HG03135 (cell line): Measurements from ENCODE around the gene ZMYND10.
"Not testable (repeated sequence)": the region's sequence is repeated elsewhere in the genome, so short reads cannot be mapped to it uniquely, and the experiment has no call there.

Experiments
- ATAC-seq: cut with Tn5 transposase; IDR thresholded peaks from one replicate; pipeline ENCODE4 v1.9.1; 2021; ENCODE audit warnings: mild to moderate bottlenecking, moderate library complexity; ENCODE audit not compliant: unreplicated experiment

Gene ZMYND10

DNA sequence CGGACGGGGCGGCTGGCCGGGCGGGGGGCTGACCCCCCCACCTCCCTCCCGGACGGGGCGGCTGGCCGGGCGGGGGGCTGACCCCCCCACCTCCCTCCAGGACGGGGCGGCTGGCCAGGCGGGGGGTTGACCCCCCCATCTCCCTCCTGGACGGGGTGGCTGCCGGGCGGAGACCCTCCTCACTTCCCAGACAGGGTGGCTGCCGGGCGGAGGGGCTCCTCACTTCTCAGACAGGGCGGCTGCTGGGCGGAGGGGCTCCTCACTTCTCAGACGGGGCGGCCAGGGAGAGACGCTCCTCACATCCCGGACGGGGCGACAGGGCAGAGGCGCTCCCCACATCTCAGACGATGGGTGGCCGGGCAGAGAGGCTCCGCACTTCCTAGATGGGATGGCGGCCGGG is 33.5 kb downstream of the ZMYND10 start:
- ATAC-seq: not testable (repeated sequence)

DNA sequence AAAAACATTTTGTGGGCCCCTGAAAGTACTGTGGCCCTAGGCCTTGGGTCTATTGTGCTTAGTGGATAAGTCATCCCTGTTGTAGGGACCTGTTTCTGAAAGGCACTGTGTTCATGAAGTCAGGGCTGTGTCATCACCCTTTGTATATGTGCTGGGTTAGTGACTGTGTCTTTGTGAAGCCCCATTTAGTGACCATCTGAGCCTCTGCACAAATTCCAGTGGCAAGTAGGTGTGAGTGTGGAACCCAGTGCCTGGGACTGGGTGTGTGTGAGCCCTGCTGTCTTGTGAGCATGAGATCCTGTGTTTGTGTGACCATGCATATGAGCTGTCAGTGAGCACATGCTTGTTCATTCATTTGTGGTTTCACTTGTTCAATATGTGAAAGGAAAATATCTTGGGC is 40.9 kb downstream of the ZMYND10 start:
- no peak for ATAC-seq

- no peak for ATAC-seq
Measured at GRCh38 chr3:50303013-50303815, 42.3 kb downstream of the ZMYND10 start, which contains the start of gene HYAL1. HYAL1 (minus strand) TSS chr3:50303574; CDS start chr3:50302956, 618 bp downstream.

DNA sequence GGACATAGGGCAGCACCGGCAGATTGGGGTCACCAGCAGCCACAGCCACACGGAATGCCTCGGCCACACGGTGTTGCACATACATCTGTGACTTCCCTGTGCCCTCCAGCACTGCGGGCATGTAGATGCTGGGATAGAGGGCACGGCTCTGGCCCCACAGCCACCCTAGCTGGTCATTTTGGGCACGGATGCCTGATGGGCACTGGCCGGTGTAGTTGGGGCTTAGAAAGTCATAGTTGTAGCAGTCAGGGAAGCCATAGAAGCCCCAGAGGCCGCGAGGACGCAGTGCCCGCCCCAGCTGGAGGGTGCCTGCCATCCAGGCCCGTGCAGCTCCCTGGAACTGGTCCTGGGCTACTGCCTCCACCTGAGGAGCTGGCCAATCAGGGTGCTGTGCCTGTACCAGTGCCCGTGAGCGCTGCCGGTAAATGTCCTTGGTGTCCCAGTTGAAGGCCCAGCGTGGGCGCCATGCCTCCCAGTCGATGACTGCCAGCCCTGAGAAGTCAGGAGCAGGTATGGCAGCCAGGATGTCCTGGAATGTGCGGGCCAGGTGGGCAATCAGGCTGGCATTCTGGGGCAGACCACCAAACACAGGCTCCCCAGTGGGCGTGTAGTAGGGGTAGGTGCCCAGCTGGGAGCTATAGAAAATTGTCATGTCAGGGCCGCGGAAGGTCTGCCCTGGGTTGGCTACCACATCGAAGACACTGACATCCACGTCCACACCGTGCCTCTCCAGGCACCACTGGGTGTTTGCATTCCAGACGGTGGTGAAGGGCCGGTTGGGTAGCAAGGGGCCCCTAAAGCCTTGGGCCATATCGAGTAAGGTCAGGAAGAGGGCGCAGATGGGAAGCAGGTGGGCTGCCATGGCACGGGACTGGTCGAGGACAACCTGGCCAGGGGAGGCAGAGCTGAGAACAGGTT is 43.2 kb downstream of the ZMYND10 start:
- no peak for ATAC-seq

- ATAC-seq: no peak
Measured at GRCh38 chr3:50300681-50301254, 44.8 kb downstream of the ZMYND10 start.

DNA sequence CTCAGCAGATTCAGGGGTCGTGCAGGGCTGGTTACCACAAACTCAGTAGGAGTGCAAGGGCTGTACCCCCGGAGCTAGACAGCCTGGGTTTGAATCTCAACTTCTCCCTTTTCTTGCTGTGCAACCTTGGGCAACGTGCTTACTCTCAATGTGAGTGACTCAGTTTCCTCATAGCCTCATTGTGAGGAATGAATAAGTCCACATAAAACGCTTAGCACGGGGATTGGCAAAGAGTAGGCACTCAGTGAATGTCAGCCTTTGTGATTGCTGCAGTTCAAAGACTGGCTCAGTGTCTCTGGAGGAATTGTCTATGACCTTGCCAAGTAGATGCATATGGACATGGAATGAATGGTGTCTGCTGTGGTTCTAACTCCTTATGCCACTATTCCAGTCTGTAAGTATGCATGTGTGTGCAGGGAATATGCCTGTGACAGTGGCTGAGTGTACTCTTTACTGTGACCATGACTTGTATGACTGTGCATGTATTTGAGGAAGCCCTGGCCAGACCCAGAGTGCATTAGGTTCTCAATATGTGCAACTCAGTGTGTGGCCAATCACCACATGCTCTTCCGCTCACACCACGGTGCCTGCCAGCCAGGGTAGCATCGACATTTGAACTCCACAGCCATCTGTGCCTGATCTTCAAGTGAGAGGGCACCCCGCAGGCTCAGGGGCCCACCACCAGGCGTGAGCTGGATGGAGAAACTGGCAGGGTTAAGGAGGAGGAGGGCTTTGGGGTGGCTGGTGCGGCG is 45.4 kb downstream of the ZMYND10 start:
- ATAC-seq: no peak

- ATAC-seq: no peak
Measured at GRCh38 chr3:50299638-50299928, 45.9 kb downstream of the ZMYND10 start.

DNA sequence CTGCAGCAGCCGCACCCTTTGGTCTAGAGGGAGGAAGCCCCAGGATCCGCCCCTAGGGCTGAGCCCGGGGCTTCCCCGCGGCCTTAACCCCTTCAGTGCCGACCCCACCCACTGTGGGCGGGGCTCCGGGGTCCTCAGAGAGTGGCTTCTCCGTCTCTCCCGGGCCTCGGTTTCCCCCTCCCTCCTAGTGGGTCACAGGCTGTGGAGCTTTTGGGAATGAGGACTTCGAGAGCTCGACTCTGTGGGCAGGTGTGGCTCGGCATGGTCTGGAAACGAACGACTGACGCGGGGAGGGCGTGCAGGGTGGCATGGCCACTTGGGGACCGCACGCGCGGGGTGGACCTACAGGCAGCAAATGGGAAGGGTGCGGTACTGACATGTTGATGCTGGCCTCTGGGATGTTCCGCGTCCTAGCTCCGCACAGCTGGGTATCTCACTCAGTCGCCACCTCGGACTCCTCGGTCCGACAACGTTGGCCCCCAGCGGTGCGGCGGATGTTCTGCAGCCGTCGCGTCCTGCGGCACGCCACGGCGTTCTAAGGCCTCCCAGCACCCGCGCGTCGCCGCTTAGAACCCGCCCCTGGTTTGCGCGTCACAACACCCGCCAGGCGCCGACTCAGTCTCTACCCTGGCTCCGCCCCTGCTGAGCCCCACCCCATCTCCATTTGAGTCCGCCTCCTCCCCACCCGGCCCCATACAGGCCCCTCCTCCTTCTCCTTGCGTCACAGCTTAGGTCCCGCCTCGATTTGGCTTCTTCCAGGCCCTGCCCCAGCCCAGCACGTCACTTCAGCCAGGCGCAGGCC is 46.5 kb downstream of the ZMYND10 start, which contains the start of the genes HYAL3 and NAA80:
Gene HYAL3, minus strand, starts transcription at position 570 of the 802 bp plus-strand sequence. CDS start 3,803 bp downstream, outside the sequence.
Gene NAA80, minus strand, starts transcription at position 570 of the 802 bp plus-strand sequence. CDS start 1,942 bp downstream, outside the sequence.
- peak; percentile 81 for ATAC-seq

- ATAC-seq: no peak
Measured at GRCh38 chr3:50297896-50298725, 47.4 kb downstream of the ZMYND10 start.

DNA sequence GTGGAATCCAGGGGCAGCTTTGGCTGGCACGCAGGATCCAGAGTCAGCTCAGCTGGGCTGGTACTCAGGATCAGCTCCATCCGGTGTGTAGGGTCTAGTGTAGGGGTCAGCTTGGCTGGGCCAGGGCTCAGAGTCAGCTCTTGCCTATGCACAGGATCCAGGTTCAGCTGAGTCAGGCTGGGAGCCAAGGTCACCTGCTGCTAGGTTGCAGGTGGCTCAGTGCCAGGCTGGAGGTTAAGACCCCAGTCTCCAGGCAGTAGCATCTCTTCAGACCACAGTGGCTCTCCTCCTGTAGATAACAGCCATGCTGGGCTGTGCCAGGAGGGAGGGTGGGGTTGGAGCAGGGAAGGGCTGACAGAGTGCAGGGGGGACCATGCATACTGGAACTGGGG is 48.2 kb downstream of the ZMYND10 start:
- ATAC-seq: no peak

GRCh38 chr3:50296721-50297383 is 48.7 kb downstream of the ZMYND10 start:
- ATAC-seq: no peak

- no peak for ATAC-seq
Measured at GRCh38 chr3:50295553-50296431, 49.7 kb downstream of the ZMYND10 start.

DNA sequence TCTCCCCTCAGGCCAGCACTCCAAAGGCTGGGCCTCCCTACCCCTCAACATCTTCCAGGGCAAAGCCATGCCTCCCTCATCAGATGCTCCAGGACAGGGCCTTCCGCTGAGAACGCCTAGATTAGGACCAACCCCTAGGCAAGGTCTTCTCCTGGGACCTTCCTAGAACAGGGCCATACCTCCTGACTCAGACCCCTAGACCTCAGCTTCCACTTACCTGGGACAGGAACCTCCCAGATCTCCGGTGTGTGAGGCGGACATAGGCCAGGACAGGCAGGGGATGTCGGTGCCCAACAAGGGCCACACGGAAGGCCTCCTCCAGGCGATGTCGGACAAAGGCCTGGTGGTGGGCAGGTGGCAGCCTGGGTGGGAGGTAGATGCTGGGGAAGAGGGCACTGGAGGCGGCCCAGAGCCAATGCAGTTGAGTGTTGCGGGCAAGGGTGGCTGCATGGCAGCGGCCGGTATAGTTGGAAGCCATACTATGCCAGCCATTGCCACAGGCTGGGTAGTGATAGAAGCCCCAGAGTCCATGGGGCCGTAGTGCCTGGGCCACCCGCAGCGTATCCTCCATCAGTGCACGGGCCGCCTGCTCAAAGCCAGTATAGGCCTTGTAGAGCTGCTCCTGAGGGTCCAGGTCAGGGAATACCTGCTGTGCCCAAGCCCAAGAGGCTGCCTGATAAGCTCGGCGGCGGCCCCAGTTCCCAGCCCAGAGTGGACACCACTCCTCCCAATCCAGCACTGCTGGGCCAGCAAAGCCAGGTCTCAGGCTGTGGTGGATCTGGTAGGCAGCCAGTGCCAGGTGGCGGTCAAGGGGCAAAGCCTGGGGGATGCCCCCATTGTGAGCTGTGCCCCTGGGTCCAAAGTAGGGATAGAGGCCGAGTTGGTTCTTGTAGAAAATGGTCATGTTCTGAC is 50.8 kb downstream of the ZMYND10 start:
- no peak for ATAC-seq

DNA sequence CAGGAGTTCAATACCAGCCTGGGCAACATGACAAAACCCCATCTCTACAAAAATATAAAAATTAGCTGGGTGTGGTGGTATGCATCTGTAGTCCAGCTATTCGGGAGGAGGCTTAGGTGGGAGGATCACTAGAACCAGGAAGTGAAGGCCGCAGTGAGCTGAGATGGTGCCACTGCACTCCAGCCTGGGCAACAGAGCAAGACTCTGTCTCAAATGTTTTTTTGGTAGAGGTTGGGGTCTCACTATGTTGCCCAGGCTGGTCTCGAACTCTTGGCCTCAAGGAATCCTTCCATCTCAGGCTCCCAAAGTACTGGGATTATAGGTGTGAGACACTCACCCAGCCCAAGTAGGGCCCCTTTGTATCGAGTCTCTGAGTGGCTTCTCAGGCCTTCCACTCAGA is 51.4 kb downstream of the ZMYND10 start:
- no peak for ATAC-seq

GRCh38 chr3:50293079-50293801 is 52.3 kb downstream of the ZMYND10 start:
- no peak for ATAC-seq
